ENCODE data around the gene STRADB. TPM values are rescaled to one million over a fixed set of nuclear protein-coding genes. Genes with fewer than 3 reads are reported as not detected.
A peak's percentile ranks its signal among the peaks of the same experiment; 100 is the strongest.

STRADB gene
- total and polyA plus RNA-seq, 2 of the 4 experiments (the other 2 are of a cell fraction), result 14.9 to 31.5 TPM

GRCh38 chr2:201402651-201403562, 48.6 kb upstream of the STRADB start:
- Histone ChIP-seq H2AK9ac (replicated peaks; ENCODE audit: low read depth, low read length, poor library complexity) (no peak overlapping the region), H2AFZ (replicated peaks; ENCODE audit: low read length, poor library complexity) (no peak overlapping the region), H2BK5ac (ENCODE audit: low read depth, low read length, poor library complexity, severe bottlenecking) (no peak overlapping the region), H2BK20ac (ENCODE audit: low read depth, low read length) (no peak overlapping the region), H3K4me1 (ENCODE audit: control insufficient read depth, insufficient read depth, low read length) (peaks cover 11% of the 10 kb centered on the region), H3K4me3 (ENCODE audit: insufficient read depth, low read depth, low read length) (no peak overlapping the region), H3K14ac (replicated peaks; ENCODE audit: low read depth, low read length) (no peak overlapping the region), H2BK15ac (ENCODE audit: low read depth, low read length) (no peak overlapping the region), H2AK5ac (ENCODE audit: low read depth, low read length) (no peak overlapping the region), H4K91ac (ENCODE audit: insufficient read depth, low read depth, low read length) (no peak overlapping the region), H3K36me3 (ENCODE audit: control insufficient read depth, insufficient read depth, low read length) (0 out of 2 replicates have a peak, but pooled peaks cover 2% of the 10 kb centered on the region), H3K9me3 (ENCODE audit: control insufficient read depth, insufficient read depth, low read length) (no peaks in the 10 kb centered on the region), H4K5ac (ENCODE audit: low read depth, low read length) (no peak overlapping the region), H3K4ac (ENCODE audit: low read depth, low read length) (no peak overlapping the region), H3K79me1 (ENCODE audit: low read depth in 1 of 2, low read length in 2 of 2) (peaks cover 11 to 34% of the 10 kb centered on the region in 2 experiments), H3K27ac (ENCODE audit: insufficient read depth, low read length) (no peak overlapping the region), H3K9ac (ENCODE audit: low read depth, low read length) (no peak overlapping the region), H4K8ac (ENCODE audit: low read depth in 2 of 2, low read length in 2 of 2) (no peak overlapping the region), H2BK120ac (ENCODE audit: low read depth, low read length) (peak overlapping the region; percentile 39; the same call in 1 of the 2 replicates), H3K23ac (ENCODE audit: low read depth, low read length) (no peak overlapping the region), H4K20me1 (ENCODE audit: insufficient read depth, low read length) (no peaks in the 10 kb centered on the region), H3K18ac (ENCODE audit: low read depth, low read length) (no peak overlapping the region), H3K9me1 (ENCODE audit: insufficient read depth, low read length) (no peaks in the 10 kb centered on the region), H3K4me2 (ENCODE audit: low read depth, low read length) (no peak overlapping the region), H3K56ac (ENCODE audit: extremely low read depth, insufficient read depth, low read length) (no peak overlapping the region), H3K27me3 (ENCODE audit: control insufficient read depth, insufficient read depth, low read length) (no peaks in the 10 kb centered on the region)
- TF ChIP-seq MAZ (IDR thresholded peaks at IDR 0.05; ENCODE audit: borderline replicate concordance, low read depth, low read length) (no peak), CEBPB (IDR thresholded peaks at IDR 0.05; ENCODE audit: low read depth, low read length) (peak; percentile 23; the same call in 1 of the 2 replicates), BHLHE40 (IDR thresholded peaks at IDR 0.05; ENCODE audit: low read depth, low read length) (no peak), FOS (IDR thresholded peaks at IDR 0.05; ENCODE audit: low read depth, low read length) (no peak)
- no TSS peak for BruUV-seq (replicated peaks)
- WGBS, 2 experiments (ENCODE audit: extremely low coverage in 2 of 2, insufficient read length in 1 of 2), result no CpG with 5 or more reads among the region's 6 CpGs
- POLR2A ChIA-PET (ENCODE audit: unreplicated experiment), result no interaction called here
- in situ Hi-C loops (cut with MboI; ENCODE audit: low sequenced_read_pairs), result no loop called here
- peak; percentile 55 for DNase-seq
- dilution Hi-C loops (cut with HindIII; ENCODE audit: low sequenced_read_pairs, unreplicated experiment), result no loop called here
- peak; percentile 32 for ATAC-seq (ENCODE audit: low read depth)
- CTCF ChIA-PET, result no interaction called here
- intact Hi-C loops (cut with micrococcal nuclease), result no loop called here
